Ovary (tissue), 3 donors: Measurements from ENCODE around the gene SLC29A4.
"Not testable (repeated sequence)": the region's sequence is repeated elsewhere in the genome, so short reads cannot be mapped to it uniquely, and the experiment has no call there.

Source experiments
- EP300 ChIP-seq: sonication (generic); formaldehyde crosslinking; IDR thresholded peaks from one replicate; pipeline ENCODE4 v1.6.1; 2017; ENCODE audit warnings: antibody characterized with exemption
- POLR2A ChIP-seq: fragments of 450-650 bp; IDR thresholded peaks from one replicate; pipeline ENCODE4 v1.6.1; 2017; ENCODE audit warnings: antibody characterized with exemption, mild to moderate bottlenecking, moderate library complexity
- TF ChIP-seq, protein P1 (sequence below), 3 donors: fragments of 450-650 bp in 2 of 3; fragments of 200-600 bp in 1 of 3; IDR thresholded peaks; one replicate each; pipeline versions ENCODE4 v1.5.1 to v1.8.0; 2016 to 2022; ENCODE audit warnings: antibody characterized with exemption in 3 of 3, mild to moderate bottlenecking in 1 of 3
- donor health status: DM: no; HTN: no; CAD: no.

DNA sequence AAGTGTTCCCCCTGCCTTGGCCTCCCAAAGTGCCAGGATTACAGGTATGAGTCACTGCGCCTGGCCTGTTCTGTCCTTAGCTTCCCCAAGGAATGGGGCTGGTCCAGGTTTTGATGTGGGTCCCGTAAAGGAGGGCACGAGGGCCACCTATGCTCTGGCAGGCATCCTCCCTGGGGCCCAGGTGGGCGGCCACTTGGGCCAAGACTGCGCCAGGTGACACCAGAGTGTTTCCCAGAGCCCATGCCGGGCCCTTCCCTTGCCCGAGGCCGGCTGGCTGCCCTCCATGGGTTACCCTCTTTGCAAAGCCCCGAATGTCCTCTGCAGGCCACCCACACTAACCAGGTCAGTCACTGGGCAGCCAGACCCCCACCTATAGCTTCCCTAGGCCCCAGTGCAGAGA lies 22.3 kb downstream of the SLC29A4 start:
- TF ChIP-seq, protein P1, sequence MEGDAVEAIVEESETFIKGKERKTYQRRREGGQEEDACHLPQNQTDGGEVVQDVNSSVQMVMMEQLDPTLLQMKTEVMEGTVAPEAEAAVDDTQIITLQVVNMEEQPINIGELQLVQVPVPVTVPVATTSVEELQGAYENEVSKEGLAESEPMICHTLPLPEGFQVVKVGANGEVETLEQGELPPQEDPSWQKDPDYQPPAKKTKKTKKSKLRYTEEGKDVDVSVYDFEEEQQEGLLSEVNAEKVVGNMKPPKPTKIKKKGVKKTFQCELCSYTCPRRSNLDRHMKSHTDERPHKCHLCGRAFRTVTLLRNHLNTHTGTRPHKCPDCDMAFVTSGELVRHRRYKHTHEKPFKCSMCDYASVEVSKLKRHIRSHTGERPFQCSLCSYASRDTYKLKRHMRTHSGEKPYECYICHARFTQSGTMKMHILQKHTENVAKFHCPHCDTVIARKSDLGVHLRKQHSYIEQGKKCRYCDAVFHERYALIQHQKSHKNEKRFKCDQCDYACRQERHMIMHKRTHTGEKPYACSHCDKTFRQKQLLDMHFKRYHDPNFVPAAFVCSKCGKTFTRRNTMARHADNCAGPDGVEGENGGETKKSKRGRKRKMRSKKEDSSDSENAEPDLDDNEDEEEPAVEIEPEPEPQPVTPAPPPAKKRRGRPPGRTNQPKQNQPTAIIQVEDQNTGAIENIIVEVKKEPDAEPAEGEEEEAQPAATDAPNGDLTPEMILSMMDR (IDR thresholded peaks at IDR 0.05), result not testable (repeated sequence)
- not testable (repeated sequence) for TF ChIP-seq POLR2A, EP300
